GM18868 (cell line): ENCODE results near the gene ZSCAN5C.
"Not testable (repeated sequence)": the region's sequence is repeated elsewhere in the genome, so short reads cannot be mapped to it uniquely, and the experiment has no call there.

Experiments
- ATAC-seq: cut with Tn5 transposase; IDR thresholded peaks from one replicate; pipeline ENCODE4 v1.9.1; 2021; ENCODE audit warnings: mild to moderate bottlenecking, moderate library complexity; ENCODE audit not compliant: unreplicated experiment

The ZSCAN5C gene, protein sequence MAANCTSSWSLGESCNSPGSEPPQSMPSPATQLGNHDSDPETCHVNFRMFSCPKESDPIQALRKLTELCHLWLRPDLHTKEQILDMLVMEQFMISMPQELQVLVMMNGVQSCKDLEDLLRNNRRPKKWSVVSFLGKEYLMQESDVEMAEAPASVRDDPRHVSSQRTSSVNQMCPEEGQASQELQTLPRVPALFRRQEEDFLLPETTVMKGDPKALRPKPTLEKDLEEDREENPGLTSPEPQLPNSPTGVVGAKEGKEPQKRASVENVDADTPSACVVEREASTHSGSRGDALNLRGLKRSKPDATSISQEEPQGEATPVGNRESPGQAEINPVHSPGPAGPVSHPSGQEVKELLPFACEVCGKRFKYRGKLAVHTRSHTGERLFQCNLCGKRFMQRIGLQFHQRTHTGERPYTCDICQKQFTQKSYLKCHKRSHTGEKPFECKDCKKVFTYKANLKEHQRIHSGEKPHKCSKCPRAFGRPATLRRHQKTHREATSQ

DNA sequence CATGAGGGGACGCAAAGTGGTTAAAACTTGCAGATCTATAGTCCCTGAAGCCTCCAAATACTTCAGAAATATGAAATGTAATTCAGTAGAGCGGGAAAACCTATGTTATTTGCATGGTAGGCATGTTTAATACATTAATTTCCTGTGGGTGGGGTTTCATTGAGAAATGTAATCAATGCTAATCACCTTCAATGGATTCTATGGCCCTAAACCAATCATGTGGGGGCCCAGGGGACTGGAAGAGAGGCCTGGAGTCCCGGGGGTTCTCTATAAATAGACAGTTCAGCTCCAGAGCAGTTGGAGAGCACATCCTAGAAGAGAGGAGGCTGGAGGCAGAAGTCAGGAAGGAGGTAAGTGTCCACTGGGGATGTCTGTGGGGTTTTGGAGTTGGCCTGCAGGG lies at the start of gene ZSCAN5C:
Gene ZSCAN5C, plus strand, starts transcription at position 301 of the 400 bp plus-strand sequence. CDS start 3,641 bp downstream, outside the sequence.
- ATAC-seq: no peak

- no peak for ATAC-seq
These were observed 49.4 kb upstream of the ZSCAN5C start for GRCh38 chr19:56152644-56153043.

- no peak for ATAC-seq
These were observed 48.6 kb upstream of the ZSCAN5C start for GRCh38 chr19:56153507-56153906.

- no peak for ATAC-seq
These were observed 46.9 kb upstream of the ZSCAN5C start for GRCh38 chr19:56155124-56155687.

DNA sequence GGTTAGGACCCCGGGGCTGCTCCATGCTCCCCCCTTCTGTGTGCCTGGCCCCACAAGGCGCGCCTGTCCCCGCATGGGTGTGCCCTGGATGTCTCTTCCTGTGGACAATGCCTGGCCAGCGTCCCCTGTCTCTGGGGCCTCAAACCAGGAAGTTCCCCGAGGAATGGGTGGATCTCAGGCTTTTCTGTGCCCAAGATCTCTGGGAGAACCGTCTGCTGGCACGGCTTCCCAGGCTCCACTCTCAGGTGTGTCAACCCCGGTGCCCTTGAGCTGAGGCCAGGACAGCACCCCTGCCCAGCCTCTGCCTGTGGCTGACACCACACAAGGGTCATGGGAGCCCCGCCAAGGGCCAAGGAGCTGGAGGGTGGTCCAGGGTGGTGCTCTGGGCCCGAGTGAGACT lies 45.3 kb upstream of the ZSCAN5C start:
- no peak for ATAC-seq

DNA sequence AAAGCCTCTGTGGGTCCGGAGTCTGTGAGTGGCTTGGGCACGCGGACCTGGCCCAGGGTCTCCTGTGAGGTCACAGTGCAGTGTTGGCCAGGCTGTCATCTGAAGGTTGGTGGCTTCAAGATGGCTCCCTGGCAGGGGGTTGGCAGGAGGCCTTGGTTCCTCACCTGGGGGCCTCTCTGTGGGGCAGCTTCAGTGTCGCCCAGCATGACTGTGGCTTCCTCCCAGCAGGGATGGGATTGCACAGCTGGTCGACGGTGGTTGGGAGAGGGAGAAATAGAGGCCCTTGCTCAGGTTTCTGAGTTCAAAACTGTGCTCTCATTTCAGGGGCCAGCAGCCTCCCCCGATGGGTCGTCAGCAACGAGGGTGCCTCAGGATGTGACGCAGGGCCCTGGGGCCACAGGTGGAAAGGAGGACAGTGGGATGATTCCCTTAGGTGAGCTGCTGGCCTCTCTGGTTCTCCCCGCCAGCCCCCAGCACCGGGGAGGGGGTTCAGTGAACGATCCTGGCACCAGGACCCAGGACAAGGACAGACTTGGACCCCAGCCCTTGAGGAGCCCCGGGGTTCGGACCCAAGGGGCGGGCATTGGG lies 43.8 kb upstream of the ZSCAN5C start:
- ATAC-seq: no peak

GRCh38 chr19:56159009-56159559 lies 43.0 kb upstream of the ZSCAN5C start:
- no peak for ATAC-seq

- no peak for ATAC-seq
These were observed 42.3 kb upstream of the ZSCAN5C start for GRCh38 chr19:56159622-56160271.

- no peak for ATAC-seq
These were observed 40.5 kb upstream of the ZSCAN5C start for GRCh38 chr19:56161534-56161933.

DNA sequence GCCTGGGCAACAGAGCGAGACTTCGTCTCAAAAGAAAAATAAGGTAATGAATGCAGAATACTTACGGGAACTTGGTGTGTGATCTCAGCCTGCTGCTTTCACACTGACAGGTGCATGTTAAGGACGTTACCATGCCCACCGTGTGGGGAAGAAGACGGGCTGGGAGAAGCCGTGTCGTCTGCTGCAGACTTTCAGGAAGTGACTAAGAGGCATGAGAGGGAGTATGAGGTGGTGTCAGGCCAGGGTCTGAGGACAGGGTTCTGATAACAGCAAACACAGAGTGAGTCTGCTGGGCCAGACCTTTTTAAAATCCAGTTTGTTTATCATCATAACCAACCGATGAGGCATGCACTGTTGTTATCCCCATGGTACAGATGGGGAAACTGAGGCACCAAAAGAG lies 39.8 kb upstream of the ZSCAN5C start:
- ATAC-seq: no peak

GRCh38 chr19:56163097-56163496 lies 39.0 kb upstream of the ZSCAN5C start:
- no peak for ATAC-seq

GRCh38 chr19:56167064-56167578 lies 35.0 kb upstream of the ZSCAN5C start:
- ATAC-seq: no peak

DNA sequence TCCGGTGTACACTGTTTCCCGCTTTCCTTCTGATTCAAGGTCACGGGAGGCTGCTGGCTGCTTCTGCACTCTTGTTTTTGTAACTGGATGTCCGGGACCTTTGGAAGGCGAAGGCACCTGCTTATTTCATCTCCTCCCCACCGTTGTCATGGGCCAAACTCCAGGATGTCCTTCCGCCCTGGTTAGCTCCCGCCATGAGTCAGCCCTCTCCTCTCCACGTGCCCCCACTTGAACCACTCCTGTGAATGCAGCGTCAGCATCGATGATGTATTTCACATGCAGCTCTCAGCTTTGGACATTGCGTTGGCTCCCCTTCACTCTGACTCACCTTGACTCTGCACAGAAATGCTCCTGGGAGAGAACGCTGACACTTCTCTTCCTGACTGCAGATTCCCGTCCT lies 31.8 kb upstream of the ZSCAN5C start:
- ATAC-seq: no peak

DNA sequence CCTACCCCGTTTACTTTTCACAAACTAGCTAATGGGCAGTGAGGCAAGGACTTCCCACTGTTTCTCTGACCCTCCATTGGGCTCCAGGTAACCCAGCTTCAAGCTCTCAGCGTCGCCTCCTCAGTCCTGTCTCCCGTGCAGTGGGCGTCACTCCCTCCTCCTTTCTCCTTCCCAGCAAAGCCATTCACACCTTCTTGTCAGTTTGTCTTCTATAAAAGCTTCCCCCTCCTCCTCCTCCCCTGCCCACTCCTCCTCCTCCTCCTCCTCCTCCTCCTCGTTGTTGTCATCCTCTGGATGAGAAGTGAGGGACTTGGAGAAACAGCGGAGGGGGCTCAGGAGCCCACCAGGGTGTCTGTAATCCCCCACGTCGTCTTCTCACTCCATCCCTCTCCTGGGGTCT lies 28.0 kb upstream of the ZSCAN5C start:
- no peak for ATAC-seq

- ATAC-seq: no peak
These were observed 27.5 kb upstream of the ZSCAN5C start for GRCh38 chr19:56174550-56174949.

DNA sequence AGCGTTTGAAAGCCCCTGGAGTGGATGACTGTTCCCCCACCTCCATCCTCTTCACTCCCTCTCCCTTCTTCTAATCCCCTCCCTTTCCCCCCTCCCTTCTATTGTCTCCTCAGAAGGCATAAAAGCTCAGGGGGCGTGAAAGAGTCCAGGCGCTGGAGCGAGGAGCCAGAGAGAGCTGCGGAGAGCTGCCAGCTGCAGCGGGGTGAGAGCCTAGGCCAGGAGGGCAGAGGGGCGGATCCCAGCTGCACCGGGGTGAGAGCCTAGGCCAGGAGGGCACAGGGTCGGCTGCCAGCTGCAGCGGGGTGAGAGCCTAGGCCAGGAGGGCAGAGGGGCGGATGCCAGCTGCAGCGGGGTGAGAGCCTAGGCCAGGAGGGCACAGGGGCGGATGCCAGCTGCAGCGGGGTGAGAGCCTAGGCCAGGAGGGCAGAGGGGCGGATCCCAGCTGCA lies 26.2 kb upstream of the ZSCAN5C start, which contains the start of gene GALP:
Gene GALP, plus strand, starts transcription at position 148 of the 447 bp plus-strand sequence. CDS start 1,101 bp downstream, outside the sequence.
- ATAC-seq: not testable (repeated sequence)

- ATAC-seq: not testable (repeated sequence)
These were observed 25.8 kb upstream of the ZSCAN5C start for GRCh38 chr19:56176310-56176709.

GRCh38 chr19:56176881-56177280 lies 25.2 kb upstream of the ZSCAN5C start:
- no peak for ATAC-seq

DNA sequence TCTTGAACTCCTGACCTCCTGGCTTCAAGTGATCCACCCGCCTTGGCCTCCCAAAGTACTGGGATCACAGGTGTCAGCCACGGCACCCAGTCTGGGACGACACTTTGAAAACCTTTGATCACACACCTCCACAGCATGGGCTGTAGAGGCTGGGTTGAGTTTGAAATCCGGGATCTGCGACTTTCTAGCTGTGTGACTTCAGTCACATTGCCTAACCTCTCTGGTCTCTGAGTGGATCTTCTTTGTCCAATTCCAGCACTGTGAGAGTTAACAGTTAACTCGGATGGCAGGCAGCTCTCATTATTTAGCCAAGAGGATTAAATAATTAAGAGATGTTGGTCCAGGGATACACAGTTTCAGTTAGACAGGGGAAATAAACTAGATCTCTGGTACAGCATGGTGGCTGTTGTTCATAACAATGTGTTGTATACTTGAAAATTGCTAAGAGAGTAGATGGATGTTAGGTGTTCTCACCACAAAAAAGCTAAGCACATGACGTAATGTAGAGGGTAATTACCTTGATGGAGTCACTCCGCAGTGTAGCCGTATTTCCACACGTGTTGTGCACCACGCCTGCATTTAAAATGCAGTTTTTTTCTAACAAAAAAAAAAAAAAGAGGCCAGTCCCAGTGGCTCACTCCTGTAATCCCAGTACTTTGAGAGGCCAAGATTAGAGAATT lies 24.4 kb upstream of the ZSCAN5C start:
- ATAC-seq: no peak

GRCh38 chr19:56189785-56190184 lies 12.3 kb upstream of the ZSCAN5C start:
- no peak for ATAC-seq
